AG09319 (cell line): ENCODE measurements around the gene TSPAN5.
"Not testable (repeated sequence)": the region's sequence is repeated elsewhere in the genome, so short reads cannot be mapped to it uniquely, and the experiment has no call there.

ENCODE experiments used
- DNase-seq: peaks from one replicate; pipeline ENCODE4 v3.0.0-alpha.2; 2010; ENCODE audit warnings: low read depth; ENCODE audit errors: extremely low read depth
- TF ChIP-seq, protein P1 (sequence below): IDR thresholded peaks from 2 replicates; pipeline ENCODE4 v1.5.1; 2011; ENCODE audit warnings: low read depth, mild to moderate bottlenecking, inconsistent platforms, low read length, moderate library complexity

Gene TSPAN5

DNA sequence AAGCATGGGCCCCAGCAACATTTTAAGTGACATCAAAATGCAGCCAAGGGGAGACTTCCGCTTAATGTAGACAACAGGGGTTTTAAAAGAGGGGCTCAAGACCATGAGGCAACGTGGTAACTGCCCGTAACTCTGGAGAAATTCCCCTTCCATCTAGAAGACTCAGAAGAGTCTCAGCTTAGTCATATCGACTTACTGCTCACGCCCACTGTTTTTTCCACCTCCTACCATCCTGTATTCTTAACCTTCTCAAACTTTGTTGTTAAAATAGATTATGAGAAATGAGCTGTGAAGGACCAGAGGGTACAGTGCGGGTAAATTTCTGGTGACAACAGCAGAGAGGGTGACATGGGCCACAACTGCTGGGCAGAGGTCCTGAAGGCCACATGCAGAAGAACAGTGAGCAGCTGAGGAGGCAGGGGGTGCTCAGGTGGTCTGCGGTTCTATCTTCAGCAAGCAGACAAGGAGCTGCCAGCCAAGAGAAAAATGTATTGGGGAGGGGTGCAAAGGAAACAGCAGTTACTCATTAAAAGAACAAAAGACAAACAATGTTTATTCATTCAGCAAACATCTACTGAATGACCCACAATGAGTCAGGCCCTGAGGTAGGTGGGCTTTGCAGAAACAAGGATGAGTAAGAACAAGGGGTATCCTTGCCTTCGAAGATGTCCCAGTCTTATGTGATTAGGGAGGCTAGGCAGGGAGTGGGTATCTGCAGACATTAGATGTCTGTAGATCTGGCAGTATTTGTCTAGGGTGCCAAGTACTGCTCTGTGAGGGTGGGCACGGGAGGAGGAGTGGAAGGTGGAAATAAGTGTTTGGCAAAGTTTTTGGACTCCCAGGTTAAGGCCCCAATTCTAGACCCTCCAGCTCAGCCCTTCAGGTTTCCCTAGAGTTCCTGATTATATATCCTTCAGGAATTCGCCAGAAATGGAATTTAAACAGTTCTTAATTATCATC, 175.3 kb downstream of the TSPAN5 start:
- no peak for DNase-seq
- TF ChIP-seq, protein P1, sequence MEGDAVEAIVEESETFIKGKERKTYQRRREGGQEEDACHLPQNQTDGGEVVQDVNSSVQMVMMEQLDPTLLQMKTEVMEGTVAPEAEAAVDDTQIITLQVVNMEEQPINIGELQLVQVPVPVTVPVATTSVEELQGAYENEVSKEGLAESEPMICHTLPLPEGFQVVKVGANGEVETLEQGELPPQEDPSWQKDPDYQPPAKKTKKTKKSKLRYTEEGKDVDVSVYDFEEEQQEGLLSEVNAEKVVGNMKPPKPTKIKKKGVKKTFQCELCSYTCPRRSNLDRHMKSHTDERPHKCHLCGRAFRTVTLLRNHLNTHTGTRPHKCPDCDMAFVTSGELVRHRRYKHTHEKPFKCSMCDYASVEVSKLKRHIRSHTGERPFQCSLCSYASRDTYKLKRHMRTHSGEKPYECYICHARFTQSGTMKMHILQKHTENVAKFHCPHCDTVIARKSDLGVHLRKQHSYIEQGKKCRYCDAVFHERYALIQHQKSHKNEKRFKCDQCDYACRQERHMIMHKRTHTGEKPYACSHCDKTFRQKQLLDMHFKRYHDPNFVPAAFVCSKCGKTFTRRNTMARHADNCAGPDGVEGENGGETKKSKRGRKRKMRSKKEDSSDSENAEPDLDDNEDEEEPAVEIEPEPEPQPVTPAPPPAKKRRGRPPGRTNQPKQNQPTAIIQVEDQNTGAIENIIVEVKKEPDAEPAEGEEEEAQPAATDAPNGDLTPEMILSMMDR = no peak

DNA sequence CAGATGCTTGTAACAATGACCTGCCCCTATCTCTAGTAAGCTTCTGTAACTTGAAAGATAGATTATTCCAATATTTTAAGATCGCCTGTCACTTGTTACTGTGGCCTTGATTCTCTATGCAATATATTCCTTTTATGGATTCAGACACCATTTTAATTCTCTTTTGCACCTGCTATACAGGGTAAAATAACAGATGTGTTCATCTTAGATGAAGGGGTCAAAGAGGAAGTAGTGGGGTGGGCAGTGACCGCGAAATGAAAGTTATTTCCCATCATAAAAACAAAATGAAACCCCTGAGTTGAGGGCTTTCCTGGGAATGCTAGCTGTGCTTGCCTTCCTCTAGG, 175.9 kb downstream of the TSPAN5 start:
- DNase-seq = no peak
- TF ChIP-seq, protein P1 = no peak

DNA sequence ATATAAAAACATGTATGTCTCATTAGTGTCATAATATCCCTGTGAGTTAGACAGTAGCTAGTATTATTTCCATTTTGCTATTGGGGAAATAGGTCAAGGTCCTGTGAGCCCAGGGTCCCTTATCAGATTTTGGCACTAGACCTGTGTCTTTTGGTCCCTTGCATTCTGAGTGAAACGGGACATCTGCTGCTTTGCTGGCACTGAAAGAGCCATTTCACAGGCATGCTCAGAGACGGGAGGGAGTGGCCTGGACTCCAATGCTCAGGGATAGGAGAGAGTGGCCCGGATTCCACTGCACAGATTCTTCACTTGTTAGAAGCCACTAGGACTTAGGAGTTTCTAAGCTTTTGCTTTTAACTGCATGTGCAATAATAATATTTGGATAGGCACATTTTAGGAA, 177.2 kb downstream of the TSPAN5 start:
- DNase-seq = no peak
- TF ChIP-seq, protein P1 = no peak

DNA sequence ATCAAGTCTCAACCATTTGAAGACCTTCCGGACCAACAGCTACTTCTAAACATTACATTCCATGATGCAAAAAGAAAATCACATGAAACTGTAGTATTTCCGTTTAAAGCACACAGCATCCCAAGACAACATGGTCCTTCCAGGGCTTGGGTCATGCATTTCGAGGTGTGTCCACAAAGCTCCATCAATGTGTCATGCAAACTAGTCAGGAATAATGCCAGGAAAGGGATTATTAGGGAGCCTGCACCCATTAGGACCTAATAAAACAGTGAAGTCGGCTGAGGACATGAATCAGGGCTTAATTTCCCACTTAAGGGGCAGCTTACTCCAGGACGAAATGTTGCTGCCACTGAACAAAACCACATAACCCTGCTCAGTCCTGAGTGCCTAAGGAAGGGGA, 177.9 kb downstream of the TSPAN5 start:
- no peak for DNase-seq
- TF ChIP-seq, protein P1 = no peak

DNA sequence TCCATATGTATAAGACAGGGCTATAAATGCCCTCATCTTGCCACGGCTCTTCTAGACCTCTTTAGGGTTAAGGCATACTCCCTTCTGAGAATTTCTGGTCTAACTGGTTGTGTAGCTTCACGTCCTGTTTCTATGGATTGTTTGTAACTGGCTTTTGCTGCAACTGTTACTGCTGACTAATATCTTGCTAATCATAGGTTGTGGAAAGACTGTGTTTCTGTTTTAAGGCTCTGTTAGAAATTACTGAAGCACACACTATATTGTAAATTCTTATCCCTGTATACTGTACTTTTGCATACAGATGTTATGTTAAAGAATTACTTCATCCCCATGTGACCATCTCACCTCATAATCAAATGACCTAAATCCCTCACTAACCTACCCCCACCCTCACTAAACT, 178.8 kb downstream of the TSPAN5 start:
- DNase-seq = not testable (repeated sequence)

DNA sequence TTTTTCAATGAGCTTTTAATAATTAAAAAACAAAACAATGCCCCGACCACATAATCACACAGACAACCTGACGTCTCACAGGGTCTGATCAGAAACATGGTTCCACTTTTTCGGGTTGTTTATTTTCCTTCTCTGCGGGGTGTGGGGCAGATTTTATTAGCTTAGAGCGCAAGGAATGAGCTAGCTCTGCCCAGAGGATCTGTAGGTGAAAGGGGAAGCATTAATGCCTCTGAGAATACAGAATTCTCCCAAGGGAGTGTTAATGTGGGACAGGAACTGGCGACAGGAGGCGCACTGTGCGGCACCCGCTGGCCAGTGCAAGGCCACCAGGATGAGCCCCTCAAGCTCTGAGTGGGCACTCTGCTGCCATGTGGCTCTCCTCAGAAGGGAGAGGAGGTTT, 181.5 kb downstream of the TSPAN5 start:
- DNase-seq = no peak
- TF ChIP-seq, protein P1 = no peak

DNA sequence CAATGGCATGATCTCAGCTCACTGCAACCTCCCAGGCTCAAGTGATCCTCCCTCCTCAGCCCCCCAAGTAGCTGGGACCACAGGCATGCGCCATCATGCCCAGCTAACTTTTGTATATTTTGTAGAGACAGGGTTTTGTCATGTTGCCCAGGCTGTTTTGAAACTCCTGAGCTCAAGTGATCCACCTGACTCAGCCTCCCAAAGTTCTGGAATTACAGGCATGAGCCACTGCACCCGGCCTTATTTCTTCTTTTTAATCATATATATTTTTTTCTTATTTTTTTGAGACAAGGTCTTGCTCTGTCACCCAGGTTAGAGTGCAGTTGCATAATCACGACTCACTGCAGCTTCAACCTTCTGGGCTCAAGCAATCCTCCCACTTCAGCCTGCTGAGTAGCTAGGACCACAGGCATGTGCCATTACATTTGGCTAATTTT, 184.0 kb downstream of the TSPAN5 start:
- TF ChIP-seq, protein P1 = no peak
- DNase-seq = peak; percentile 60

DNA sequence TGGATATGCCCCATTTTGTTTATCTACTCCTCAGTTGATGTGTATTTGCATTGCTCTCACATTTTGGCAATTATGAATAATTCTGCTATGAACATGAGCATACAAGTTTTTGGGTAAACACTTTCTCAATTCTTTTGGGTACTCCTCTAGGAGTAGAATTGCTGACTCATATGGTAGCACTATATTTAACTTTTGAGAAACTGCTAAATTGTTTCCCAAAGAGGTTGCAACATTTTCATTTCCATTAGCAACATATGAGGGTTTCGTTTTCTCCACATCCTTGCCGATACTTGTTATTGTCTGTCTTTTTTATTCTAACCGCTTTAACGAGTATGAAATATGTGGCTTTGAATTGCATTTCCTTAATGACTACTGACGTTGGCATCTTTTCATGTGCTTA, 185.4 kb downstream of the TSPAN5 start:
- peak; percentile 64 for DNase-seq

More for the DNA sequence above, 185.4 kb downstream of the TSPAN5 start:
- TF ChIP-seq, protein P1 = no peak
